HUDEP-2 (cell line): Measurements from ENCODE around the gene NCBP3.
"Not testable (repeated sequence)": the region's sequence is repeated elsewhere in the genome, so short reads cannot be mapped to it uniquely, and the experiment has no call there.

Source experiments
- DNase-seq, 76 experiments: peaks; one replicate each; lab custom pipeline; 2025; ENCODE audit not compliant: unreplicated experiment in 76 of 76; lab: John Stamatoyannopoulos, UW

NCBP3 gene

DNA sequence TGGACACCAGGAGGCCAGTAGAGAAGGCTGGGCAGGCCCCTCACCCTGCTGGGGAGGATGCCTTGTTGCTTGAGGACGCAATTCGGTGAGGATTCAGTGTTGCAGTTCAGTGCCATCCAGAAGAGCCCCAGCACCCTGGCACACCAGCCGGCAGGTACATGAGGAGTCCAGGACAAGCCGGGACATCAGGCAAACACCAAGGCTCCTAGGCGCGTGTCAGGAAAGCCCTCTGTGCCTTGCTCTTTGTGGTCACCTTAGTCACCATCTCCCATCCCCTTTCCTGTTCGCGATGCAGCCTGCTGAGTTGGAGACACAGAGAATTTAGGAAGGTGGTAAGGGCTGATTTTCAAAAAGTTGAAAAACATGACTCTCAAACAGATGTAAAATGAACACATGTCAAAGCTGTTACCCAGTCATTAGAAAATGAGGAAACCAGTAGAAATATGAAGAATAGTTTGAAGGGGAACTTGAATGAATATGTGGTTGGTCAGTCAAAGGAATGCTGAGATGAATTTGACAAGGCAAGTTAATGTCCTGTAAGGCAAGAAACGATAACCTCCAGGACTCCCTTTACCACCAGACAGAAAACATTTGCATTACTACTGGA lies 2.3 kb upstream of the NCBP3 start:
- no peak for DNase-seq

DNA sequence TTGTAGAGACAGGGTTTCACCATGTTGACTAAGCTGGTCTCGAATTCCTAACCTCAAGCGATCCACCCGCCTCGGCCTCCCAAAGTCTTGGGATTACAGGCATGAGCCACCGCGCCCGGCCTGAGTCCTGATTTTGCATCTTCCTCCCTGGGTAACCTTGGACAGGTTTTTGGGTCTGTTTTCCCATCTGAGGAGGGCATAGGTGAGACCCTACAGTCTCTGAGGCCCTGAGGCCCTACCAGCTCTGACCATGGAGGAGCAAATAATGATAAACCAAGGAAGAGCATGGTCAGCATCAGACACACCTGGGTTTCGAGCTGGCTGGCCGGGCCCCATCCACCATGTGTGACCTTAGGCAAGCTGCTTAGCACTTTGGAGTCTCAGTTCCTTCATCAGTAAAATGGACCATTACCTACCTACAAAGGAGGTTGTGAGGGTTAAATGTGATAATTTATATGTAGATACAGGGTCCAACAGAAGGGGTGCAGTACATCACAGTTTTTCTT lies 1.2 kb upstream of the NCBP3 start:
- no peak for DNase-seq

- no peak for DNase-seq
Observed at GRCh38 chr17:3846437-3847164, 555 bp upstream of the NCBP3 start.

DNA sequence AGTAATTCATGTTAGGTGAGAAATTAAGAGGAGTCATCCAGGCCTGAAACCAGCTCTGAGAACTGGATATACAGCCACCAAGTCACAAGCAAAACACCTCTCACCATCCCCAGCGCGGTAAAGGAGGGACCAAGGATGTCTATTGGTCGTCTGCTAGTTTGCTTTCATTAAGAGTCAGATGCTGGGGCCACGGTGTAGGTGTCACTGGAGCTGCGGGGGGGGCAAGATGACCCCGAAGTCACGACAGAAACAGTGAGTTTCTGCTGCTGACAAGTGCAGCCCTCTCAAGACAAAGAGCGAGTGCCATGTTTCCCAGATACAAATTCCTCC lies 790 bp downstream of the NCBP3 start:
- peak in 12 of 76 experiments; percentile 7 to 47 (median 23) for DNase-seq

DNA sequence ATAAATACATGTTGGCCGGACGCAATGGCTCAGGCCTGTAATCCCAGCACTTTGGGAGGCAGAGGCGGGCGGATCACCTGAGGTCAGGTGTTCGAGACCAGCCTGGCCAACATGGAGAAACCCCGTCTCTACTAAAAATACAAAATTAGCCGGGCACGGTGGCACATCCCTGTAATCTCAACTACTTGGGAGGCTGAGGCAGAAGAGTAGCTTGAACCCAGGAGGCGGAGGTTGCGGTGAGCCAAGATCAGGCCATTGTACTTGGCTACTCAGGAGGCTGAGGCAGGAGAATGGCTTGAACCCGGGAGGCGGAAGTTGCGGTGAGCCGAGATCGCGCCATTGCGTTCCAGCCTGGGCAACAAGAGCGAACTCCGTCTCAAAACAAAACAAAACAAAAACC lies 1.5 kb downstream of the NCBP3 start:
- not testable (repeated sequence) for DNase-seq

- peak in 47 of 76 experiments; percentile 2 to 62 (median 28) for DNase-seq
Observed at GRCh38 chr17:3843935-3844516, 2.0 kb downstream of the NCBP3 start.

GRCh38 chr17:3838206-3838605 lies 7.8 kb downstream of the NCBP3 start:
- no peak for DNase-seq

GRCh38 chr17:3836551-3836950 lies 9.5 kb downstream of the NCBP3 start:
- DNase-seq, result no peak

DNA sequence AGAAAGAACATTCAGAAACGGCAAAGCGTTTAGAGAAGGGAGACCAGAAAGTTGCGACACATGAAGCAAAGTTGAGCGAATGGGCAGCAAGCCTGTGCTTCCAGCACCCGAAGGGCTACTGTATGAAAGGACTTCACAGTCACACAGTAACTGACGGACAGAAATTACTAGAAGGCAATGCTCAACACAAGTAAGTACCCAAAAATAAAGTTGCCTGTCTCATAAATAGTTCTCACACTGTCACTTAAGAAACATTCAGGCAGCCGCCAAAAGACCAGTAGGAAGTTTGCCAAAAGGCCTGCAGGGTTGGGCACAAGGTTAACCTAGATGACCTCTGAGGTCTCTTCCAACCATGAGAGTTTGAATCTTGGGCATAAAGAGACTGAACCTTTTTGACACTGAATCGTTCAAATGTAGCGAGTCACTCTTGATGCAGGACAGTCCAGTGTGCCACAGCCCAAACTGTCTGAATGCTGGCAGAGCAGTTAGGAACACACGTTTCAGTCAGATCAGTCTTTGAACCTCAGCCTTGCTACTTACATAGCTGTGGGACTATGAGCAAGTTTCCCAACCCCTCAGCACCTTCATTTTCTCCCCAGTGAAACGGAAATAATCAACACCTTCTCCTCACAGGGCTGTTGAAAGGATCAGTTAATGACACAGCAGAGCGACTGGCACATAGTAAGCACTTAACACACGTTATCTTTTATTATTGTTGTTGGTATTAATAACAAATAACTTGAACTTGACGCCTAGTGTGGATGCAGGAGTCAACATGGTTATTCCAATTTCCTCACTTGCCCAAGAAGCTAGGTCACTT lies 10.4 kb downstream of the NCBP3 start:
- peak in 5 of 76 experiments; percentile 7 to 23 (median 7) for DNase-seq

DNA sequence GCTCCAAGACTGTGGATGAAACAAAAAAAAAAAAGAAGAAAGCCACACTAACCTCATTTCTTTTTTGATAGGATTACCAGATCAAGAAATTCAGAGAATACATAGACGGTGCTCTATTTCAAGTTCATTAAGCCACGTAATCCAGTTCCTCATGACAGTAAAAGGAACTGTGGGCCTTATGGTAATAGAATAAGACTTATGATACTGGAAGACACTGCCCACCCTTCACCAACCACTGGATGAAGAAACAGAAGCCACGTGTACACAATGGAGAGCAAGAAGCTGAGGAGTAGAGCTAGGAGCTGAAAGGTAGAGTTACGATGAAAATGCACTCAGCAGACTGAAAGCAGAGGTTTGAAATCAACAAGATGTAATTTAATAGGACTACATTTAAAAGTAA lies 11.2 kb downstream of the NCBP3 start:
- DNase-seq, result no peak

GRCh38 chr17:3828852-3829232 lies 17.2 kb downstream of the NCBP3 start:
- no peak for DNase-seq

DNA sequence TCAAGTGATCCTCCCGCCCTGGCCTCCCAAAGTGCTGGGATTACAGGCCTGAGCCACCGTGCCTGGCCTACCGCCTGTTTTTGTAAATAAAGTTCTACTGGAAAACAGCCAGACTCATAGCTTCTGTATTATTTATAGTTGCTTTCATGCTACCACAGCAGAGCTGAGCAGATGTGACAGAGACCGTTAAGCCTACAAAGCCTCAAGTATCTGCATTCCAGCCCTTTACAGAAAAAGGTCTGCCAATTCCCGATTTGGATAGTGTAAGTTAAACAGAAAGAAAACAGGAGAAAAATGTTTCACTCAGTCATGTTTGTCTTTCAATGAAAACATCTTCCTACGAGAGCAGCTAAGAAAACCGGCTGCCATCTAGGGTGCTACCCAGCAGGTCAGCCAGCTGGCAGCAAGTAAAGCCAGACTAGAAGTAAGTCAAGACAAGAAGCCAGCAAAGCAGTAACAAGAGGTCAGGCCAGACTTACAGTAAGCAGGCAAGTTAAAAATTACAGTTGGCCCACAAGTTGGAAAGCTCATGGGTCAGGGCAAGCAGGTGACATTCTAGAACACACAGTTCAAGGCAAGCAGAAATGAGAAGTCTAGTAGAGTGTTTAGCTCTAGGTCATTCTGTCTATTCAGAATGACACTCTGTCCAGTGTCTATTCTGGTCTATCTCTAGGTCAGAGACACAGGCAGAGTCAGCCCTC lies 17.7 kb downstream of the NCBP3 start:
- DNase-seq, result no peak

- DNase-seq, result peak in 33 of 76 experiments; percentile 4 to 52 (median 25)
Observed at GRCh38 chr17:3827124-3827773, 18.8 kb downstream of the NCBP3 start.

DNA sequence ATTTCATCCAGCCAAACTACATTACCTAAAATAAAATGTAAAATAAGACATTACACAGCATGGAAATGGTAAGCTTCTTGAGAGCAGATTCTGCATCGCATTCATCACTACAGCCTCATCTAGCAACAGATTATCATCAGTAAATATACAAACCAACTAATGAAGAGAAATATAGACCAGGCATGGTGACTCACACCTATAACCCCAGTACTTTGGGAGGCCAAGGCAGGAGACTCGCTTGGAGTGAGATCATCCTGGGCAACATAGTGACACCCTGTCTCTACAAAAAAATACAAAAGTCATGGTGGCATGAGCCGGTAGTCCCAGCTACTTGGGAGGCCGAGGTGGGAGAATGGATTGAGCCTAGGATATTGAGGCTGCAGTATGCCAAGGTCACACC lies 19.9 kb downstream of the NCBP3 start:
- DNase-seq, result no peak

DNA sequence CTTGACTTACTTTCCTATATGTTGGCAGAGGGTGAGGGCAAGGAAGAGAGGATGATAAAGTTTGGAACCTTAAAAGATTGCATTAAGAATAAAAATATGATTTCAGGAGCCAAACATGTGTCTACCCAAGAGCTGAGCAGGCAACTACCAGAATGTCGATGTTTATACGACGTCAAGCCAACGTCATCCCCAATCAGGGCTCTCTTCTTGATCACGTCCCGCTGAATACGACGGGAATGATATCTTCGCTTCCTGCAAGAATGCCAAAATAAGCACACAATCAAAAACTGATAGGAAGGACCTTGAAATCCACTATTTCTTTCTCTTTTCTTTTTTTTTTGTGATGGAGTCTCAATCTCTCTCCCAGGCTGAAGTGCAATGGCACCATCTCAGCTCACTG lies 24.9 kb downstream of the NCBP3 start:
- DNase-seq, result no peak

DNA sequence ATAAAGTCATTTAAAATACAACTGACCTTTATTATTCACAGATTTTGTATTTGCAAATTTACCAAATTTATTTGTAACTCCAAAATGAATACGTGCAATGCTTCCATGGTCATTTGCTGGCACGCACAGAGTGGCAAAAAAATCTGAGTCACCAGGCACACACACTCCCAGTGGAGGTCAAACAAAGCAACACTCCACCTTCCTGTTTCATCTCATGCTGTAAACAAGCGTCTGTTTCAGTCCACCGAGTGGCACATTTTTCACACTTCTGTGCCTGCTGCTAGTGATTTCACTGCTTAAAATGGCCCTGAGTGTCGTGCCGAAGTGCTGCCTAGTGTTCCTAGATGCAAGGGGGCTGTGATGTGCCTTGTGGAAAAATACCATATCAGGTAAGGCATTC lies 27.3 kb downstream of the NCBP3 start:
- no peak for DNase-seq

DNA sequence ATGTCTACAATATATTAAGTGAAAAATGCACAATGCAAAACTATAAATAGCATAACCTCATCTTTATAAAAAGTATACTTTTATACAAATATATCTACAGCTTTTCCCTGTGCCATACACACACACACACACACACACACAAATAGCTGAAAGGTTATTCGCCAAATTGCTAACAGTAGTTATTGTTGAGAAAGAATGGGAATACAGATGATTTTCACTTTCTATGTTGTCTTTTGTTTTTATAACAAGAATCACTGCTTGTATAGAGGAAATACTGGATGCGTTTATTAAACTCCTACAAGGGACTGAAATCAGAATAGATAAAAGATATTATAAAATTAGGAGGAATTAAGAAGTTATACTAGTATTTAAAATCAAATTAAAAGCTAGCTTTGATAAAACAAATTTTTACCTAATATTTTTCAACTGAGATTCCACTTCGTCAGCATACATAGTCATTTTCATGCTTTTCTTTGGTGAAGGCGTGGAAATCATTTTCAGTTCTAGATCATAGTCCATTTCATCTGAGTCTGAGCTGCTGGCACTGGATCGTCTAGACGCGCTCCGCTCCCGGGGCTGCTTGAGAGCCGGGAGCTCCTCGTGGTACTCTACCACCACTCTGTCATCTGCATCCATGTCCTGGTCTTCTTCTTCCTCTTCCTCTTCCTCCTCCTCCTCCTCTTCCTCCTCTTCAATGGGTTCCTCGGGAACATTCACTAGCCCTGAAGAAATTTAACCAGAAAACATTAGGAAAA lies 28.0 kb downstream of the NCBP3 start:
- DNase-seq, result no peak

- no peak for DNase-seq
Observed at GRCh38 chr17:3815925-3816324, 30.1 kb downstream of the NCBP3 start.

DNA sequence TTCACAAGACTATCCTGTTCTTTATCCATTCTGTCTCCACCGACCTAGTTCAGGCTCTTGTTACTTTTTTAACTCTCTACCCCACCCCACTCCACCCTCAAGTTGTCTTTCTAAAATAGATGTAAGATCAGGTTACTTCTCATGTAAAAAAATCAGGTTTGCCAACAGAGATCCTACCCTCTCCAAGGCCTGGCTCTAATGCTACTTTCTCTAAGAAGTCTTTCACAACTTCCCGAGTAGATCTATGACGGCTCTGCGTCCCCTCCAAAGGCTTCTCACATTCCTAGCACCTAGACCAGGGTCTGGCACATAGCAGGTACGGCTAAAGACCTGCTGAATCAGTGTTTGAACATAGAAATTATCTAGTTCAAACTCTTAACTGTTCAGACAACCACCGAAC lies 30.9 kb downstream of the NCBP3 start:
- DNase-seq, result no peak
